K562 (cell line): ENCODE measurements around the gene CRACR2B. TPM values are rescaled to one million over a fixed set of nuclear protein-coding genes. Genes with fewer than 3 reads are reported as not detected.

ENCODE experiments used
- CEBPB ChIP-seq: fragments of 450-650 bp; IDR thresholded peaks from 2 replicates; pipeline ENCODE4 v1.6.1; 2016; ENCODE audit warnings: missing genetic modification characterization, missing compliant biosample characterization
- HMGXB4 ChIP-seq: sonication (generic); formaldehyde crosslinking; IDR thresholded peaks from 2 replicates; pipeline ENCODE4 v1.8.1; 2023; ENCODE audit warnings: mild to moderate bottlenecking, missing genetic modification reagents
- HNRNPLL ChIP-seq: fragments of 200-400 bp; formaldehyde crosslinking; IDR thresholded peaks from 2 replicates; pipeline ENCODE4 v1.6.1; 2017; ENCODE audit warnings: low read length, low read depth, mild to moderate bottlenecking; ENCODE audit not compliant: poor library complexity, severe bottlenecking
- IRF9 ChIP-seq: fragments of 450-650 bp; IDR thresholded peaks from 2 replicates; pipeline ENCODE4 v1.6.1; 2016; ENCODE audit warnings: missing biosample characterization, missing genetic modification characterization
- MLLT1 ChIP-seq, 2 experiments: fragments of 450-650 bp; IDR thresholded peaks; 2 replicates each; pipeline ENCODE4 v1.6.1; 2016
- MTA1 ChIP-seq: fragments of 450-650 bp; IDR thresholded peaks from 2 replicates; pipeline ENCODE4 v1.6.1; 2017; ENCODE audit warnings: borderline replicate concordance
- NEUROD1 ChIP-seq: fragments of 150-350 bp; IDR thresholded peaks from 2 replicates; pipeline ENCODE4 v1.6.1; 2014; ENCODE audit warnings: borderline replicate concordance, low read length, low read depth; ENCODE audit not compliant: partially characterized antibody
- NFATC3 ChIP-seq: fragments of 450-650 bp; IDR thresholded peaks from 2 replicates; pipeline ENCODE4 v1.6.1; 2017; ENCODE audit warnings: mild to moderate bottlenecking
- SNAPC5 ChIP-seq: fragments of 250-450 bp; sonication (Bioruptor Pico); IDR thresholded peaks from 2 replicates; pipeline ENCODE4 v1.8.0; 2021; ENCODE audit warnings: moderate library complexity, mild to moderate bottlenecking, inconsistent platforms
- TCF15 ChIP-seq: fragments of 250-450 bp; sonication (Bioruptor Pico); IDR thresholded peaks from 2 replicates; pipeline ENCODE4 v1.8.0; 2022; ENCODE audit warnings: moderate library complexity, mild to moderate bottlenecking, inconsistent platforms
- ZBTB5 ChIP-seq: fragments of 450-650 bp; IDR thresholded peaks from 2 replicates; pipeline ENCODE4 v1.6.1; 2017; ENCODE audit warnings: antibody characterized with exemption
- ZNF175 ChIP-seq: fragments of 200-800 bp; sonication (Bioruptor generic); IDR thresholded peaks from 2 replicates; pipeline ENCODE4 v1.6.1; 2016; ENCODE audit warnings: low read depth, mild to moderate bottlenecking, missing genetic modification characterization, missing compliant biosample characterization
- ZNF239 ChIP-seq: fragments of 250-450 bp; sonication (Bioruptor Pico); IDR thresholded peaks from 2 replicates; pipeline ENCODE4 v1.4.0; 2020; ENCODE audit warnings: mild to moderate bottlenecking
- ZNF24 ChIP-seq: fragments of 450-650 bp; IDR thresholded peaks from 2 replicates; pipeline ENCODE4 v1.6.1; 2016
- ZNF316 ChIP-seq: fragments of 450-650 bp; IDR thresholded peaks from 2 replicates; pipeline ENCODE4 v1.6.1; 2016
- ZNF512 ChIP-seq: IDR thresholded peaks from 2 replicates; pipeline ENCODE4 v1.6.1; 2016; ENCODE audit warnings: missing genetic modification characterization, missing compliant biosample characterization
- ZNF695 ChIP-seq: fragments of 450-650 bp; formaldehyde crosslinking; IDR thresholded peaks from 2 replicates; pipeline ENCODE4 v1.4.0; 2020; ENCODE audit warnings: mild to moderate bottlenecking, moderate library complexity
- ZNF696 ChIP-seq: fragments of 250-450 bp; sonication (Bioruptor Pico); conservative IDR thresholded peaks from 2 replicates; pipeline ENCODE4 v1.4.0; 2020; ENCODE audit warnings: mild to moderate bottlenecking, moderate library complexity
- ZNF785 ChIP-seq: fragments of 250-450 bp; sonication (Bioruptor Pico); IDR thresholded peaks from 2 replicates; pipeline ENCODE4 v1.4.0; 2020; ENCODE audit warnings: mild to moderate bottlenecking
- polyA plus RNA-seq, 8 experiments: library from polyadenylated mRNA; depleted of rRNA in 4 of 8; stranded (reverse) in 5 of 8; unstranded in 3 of 8; fragments of >200 nt; fragmentation: Nextera tagmentation in 2 of 8; fragmentation: Illumina TruSeq in 1 of 8; extraction: Ambion mirVana in 2 of 8; extraction: Trizol in 1 of 8; gene quantifications; 2 replicates each; pipeline versions ENCODE4 v1.2.1 to v1.2.3, GENCODE V29; 2011 to 2014; ENCODE audit warnings: inconsistent platforms in 1 of 8, missing spikeins in 1 of 8
- total RNA-seq, 7 experiments: library from RNA; depleted of rRNA in 6 of 7; stranded (reverse); fragments of >200 nt in 6 of 7; fragmentation: Illumina TruSeq in 2 of 7; extraction: Trizol in 2 of 7; gene quantifications; 2 replicates each; pipeline versions ENCODE4 v1.2.1 to v1.2.3, GENCODE V29; 2011 to 2021; ENCODE audit warnings: low replicate concordance in 1 of 7

Gene CRACR2B
- total and polyA plus RNA-seq, 9 of the 15 experiments (the other 6 are each of a cell fraction or from before 2014, with no cell fraction given): 0.10 to 51.0 (median 6.0) TPM

- TF ChIP-seq NFATC3 (no peak), ZNF239 (no peak), ZNF512 (no peak), ZNF696 (CRISPR knock-in tag) (no peak), ZNF175 (CRISPR knock-in tag) (0 out of 2 replicates have a peak, but pooled peaks have one; percentile 33), TCF15 (CRISPR knock-in tag) (no peak), CEBPB (tag) (no peak), ZBTB5 (no peak), HNRNPLL (peak; percentile 61), MTA1 (peak; percentile 99), NEUROD1 (peak; percentile 56), MLLT1 (IDR thresholded peaks at IDR 0.05) (peak; percentile 53 to 59; a peak in 2 of 4 replicates), SNAPC5 (CRISPR knock-in tag) (no peak), IRF9 (tag) (no peak), ZNF24 (0 out of 2 replicates have a peak, but pooled peaks have one; percentile 14), ZNF316 (peak; percentile 52; the same call in 1 of the 2 replicates), ZNF785 (CRISPR knock-in tag) (no peak), HMGXB4 (0 out of 2 replicates have a peak, but pooled peaks have one; percentile 30), ZNF695 (CRISPR knock-in tag) (no peak)
Measured at GRCh38 chr11:809287-810039, 18.3 kb upstream of the CRACR2B start, which contains the start of gene RPLP2 (continued).
